ENCODE results near the gene MYH6. TPM values are rescaled to one million over a fixed set of nuclear protein-coding genes. Genes with fewer than 3 reads are reported as not detected.

Gene MYH6
- total RNA-seq, 4 donors from 2014 or later: not detected

- no peak overlapping the region for H3K4me3 ChIP-seq
- no peaks in the 10 kb centered on the region for H3K4me1 ChIP-seq
- no peaks in the 10 kb centered on the region for H3K27me3 ChIP-seq
- H3K9me3 ChIP-seq: no peaks in the 10 kb centered on the region
- TF ChIP-seq POLR2A (IDR thresholded peaks at IDR 0.05) (no peak), CTCF (IDR thresholded peaks at IDR 0.05) (no peak)
- DNase-seq: peak in 1 of 3 donors; percentile 50
- H3K27ac ChIP-seq: no peak overlapping the region
- H3K36me3 ChIP-seq: no peaks in the 10 kb centered on the region
Observed at GRCh38 chr14:23411563-23412525, 3.8 kb upstream of the MYH6 start.

- Histone ChIP-seq H3K4me1 (no peaks in the 10 kb centered on the region), H3K9me3 (no peaks in the 10 kb centered on the region), H3K27ac (no peak overlapping the region), H3K27me3 (no peaks in the 10 kb centered on the region), H3K36me3 (no peaks in the 10 kb centered on the region), H3K4me3 (no peak overlapping the region)
- TF ChIP-seq CTCF (IDR thresholded peaks at IDR 0.05) (no peak), POLR2A (IDR thresholded peaks at IDR 0.05) (no peak)
- DNase-seq: no peak
Observed at GRCh38 chr14:23409966-23410635, 2.0 kb upstream of the MYH6 start.

- no peaks in the 10 kb centered on the region for H3K4me1 ChIP-seq
- H3K27ac ChIP-seq: no peak overlapping the region
- no peaks in the 10 kb centered on the region for H3K27me3 ChIP-seq
- H3K36me3 ChIP-seq: no peaks in the 10 kb centered on the region
- no peak overlapping the region for H3K4me3 ChIP-seq
- TF ChIP-seq CTCF (IDR thresholded peaks at IDR 0.05): no peak
- TF ChIP-seq POLR2A (IDR thresholded peaks at IDR 0.05): no peak
- no peak for DNase-seq
- H3K9me3 ChIP-seq: no peaks in the 10 kb centered on the region
Observed at GRCh38 chr14:23409475-23409874, 1.4 kb upstream of the MYH6 start.

- Histone ChIP-seq H3K4me1 (no peaks in the 10 kb centered on the region), H3K4me3 (no peak overlapping the region), H3K27ac (no peak overlapping the region), H3K9me3 (no peaks in the 10 kb centered on the region), H3K27me3 (no peaks in the 10 kb centered on the region), H3K36me3 (no peaks in the 10 kb centered on the region)
- no peak for DNase-seq
- no peak for TF ChIP-seq POLR2A (IDR thresholded peaks at IDR 0.05)
- TF ChIP-seq CTCF (IDR thresholded peaks at IDR 0.05): no peak
Observed at GRCh38 chr14:23408307-23408630, 196 bp upstream of the MYH6 start.

GRCh38 chr14:23406725-23407355, 1.2 kb downstream of the MYH6 start:
- DNase-seq: no peak
- H3K27ac ChIP-seq: no peak overlapping the region
- no peak for TF ChIP-seq CTCF (IDR thresholded peaks at IDR 0.05)
- H3K27me3 ChIP-seq: no peaks in the 10 kb centered on the region
- no peaks in the 10 kb centered on the region for H3K9me3 ChIP-seq
- H3K36me3 ChIP-seq: no peaks in the 10 kb centered on the region
- H3K4me1 ChIP-seq: no peaks in the 10 kb centered on the region
- H3K4me3 ChIP-seq: no peak overlapping the region
